ENCODE results near the gene ARHGAP10.
A peak's percentile ranks its signal among the peaks of the same experiment; 100 is the strongest.

ARHGAP10 gene

GRCh38 chr4:147770831-147771230 lies 38.9 kb downstream of the ARHGAP10 start:
- DNase-seq (ENCODE audit: low read depth) = no peak

DNA sequence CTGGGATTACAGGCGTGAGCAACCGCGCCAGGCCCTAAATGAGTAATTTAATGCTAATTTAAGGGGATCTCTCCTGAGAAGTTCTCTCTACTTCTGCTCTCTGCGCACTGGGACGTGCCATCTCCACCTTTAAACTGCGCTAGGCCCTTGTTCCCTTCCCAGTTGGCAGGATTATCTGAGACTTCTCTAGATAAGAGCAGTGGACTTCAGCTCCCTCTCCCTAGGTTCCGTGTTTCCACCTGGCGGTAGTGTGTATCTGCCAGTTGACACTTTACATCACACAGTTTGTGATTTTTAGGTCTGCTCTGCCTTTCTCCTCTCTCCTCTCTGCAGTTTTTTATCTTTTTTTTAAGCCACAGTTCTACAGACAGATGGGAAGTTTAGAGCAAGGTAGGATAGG lies 40.2 kb downstream of the ARHGAP10 start:
- DNase-seq (ENCODE audit: low read depth) = no peak

DNA sequence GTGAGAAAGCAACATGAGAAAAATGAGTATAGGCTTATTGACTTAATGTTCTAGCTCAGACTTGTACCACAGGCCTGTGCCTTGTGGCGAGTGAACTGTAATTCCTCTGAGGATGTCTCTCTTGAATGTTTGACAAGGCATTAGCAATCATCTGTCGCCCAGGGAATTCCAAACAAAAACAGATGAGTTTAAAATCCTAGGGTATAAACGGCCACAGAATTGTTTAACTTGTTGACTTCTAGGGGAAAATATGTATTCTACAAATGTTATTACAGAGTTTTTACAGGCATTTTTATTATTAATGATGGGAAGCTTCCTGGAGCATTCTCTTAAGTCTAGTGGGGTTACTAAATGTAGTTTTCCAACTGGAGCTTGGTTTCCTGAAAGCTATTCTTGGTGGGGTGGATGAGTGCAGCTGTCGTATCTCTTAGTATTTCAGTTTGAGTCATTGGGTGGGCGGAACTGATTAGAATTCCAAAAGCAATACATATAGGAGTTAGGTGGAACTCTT lies 40.6 kb downstream of the ARHGAP10 start:
- DNase-seq (ENCODE audit: low read depth) = peak; percentile 81

- no peak for DNase-seq (ENCODE audit: low read depth)
Observed at GRCh38 chr4:147773261-147774184, 41.6 kb downstream of the ARHGAP10 start.

GRCh38 chr4:147776716-147777115 lies 44.8 kb downstream of the ARHGAP10 start:
- DNase-seq (ENCODE audit: low read depth) = no peak

GRCh38 chr4:147777456-147778091 lies 45.7 kb downstream of the ARHGAP10 start:
- no peak for DNase-seq (ENCODE audit: low read depth)

DNA sequence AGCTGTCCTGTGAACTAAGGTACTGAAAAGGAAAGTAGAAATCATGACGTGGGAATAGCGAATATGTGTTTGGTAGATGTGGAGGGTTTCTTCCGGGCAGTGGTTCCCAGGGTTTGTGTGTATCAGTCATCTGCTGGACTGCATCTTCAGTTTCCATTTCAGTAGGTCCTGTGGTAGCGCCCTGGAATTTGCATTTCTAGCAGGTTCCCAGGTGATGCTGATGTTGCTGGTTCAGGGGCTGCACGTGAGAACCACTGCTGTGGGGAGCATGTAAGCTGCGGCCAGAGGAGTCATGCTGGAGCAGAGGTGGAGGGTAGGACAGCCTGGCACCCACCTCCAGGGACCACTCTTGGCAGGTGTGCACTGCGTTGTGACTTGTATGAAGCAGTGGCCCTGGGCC lies 47.1 kb downstream of the ARHGAP10 start:
- DNase-seq (ENCODE audit: low read depth) = no peak

GRCh38 chr4:147779451-147779850 lies 47.6 kb downstream of the ARHGAP10 start:
- DNase-seq (ENCODE audit: low read depth) = no peak

GRCh38 chr4:147780137-147780777 lies 48.4 kb downstream of the ARHGAP10 start:
- DNase-seq (ENCODE audit: low read depth) = no peak

DNA sequence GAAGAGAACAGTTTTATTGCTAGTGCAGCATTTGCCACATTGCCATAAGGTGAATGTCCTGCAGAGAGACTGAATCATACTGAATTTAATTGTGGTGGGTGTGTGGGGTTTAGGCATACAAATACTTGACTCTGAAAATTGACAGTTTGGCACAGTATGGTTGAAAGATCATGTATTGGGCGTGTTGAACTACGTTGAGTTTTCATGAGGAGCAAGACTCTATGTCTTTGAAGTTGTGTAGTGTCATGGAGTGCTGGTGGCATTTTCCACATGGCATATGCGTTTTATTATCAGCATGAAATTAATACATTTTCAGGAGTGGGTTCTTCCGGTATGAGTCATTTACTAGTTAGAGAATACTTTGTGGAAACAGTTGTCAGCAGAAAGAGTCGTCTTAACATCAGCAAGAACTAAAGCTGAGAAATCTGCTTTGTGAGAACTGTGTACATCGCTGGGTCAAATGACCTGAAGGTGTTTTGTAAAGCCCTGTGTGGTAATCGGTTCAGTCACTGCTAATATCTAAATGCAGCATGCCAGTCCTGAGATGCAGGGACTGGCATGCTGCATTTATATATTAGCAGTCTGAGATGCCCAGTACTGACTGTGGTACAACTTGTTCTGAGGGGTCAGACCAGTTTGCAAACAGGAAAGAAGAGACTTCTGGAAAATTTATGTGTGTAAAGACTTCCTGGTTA lies 50.3 kb downstream of the ARHGAP10 start:
- DNase-seq (ENCODE audit: low read depth) = no peak

DNA sequence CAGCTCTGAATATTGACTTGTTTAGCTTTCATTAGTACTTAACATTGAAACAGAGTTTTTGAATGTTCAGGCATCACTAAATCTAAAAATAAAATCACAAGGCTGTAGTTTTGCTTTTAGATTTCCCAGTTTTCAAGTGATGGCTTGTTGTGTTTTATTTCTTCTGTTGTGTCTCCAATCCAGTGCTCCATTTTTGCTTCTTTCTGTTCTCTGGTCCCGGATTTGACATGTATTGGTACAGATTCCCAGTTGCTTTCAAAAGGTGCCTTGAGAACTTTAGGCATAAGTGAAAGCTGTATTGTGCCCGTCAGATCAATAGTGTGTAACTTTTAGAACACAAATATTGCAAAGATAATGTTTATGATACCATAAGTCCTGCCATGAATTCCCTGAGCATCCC lies 53.2 kb downstream of the ARHGAP10 start:
- DNase-seq (ENCODE audit: low read depth) = no peak

- no peak for DNase-seq (ENCODE audit: low read depth)
Observed at GRCh38 chr4:147786031-147786430, 54.1 kb downstream of the ARHGAP10 start.

DNA sequence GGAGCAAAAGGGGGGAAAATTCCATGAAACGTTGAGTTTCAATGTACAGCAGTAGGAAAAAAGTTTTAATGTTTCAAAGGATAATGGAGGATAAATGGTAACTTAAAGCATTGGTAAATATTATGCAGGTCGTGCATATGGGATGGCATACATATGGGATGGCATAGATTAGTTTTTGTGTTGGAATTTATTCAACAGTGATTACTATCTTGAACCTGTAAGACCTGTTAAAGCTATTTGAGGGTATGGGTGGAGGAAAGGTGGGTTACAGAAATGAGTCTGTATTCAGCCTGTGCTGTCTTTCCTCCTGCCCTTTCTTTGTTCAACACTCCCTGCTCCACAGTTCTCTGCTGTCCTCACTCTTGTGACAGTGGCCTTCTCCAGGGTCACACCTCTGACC lies 54.6 kb downstream of the ARHGAP10 start:
- DNase-seq (ENCODE audit: low read depth) = no peak

GRCh38 chr4:147787204-147787603 lies 55.3 kb downstream of the ARHGAP10 start:
- peak; percentile 54 for DNase-seq (ENCODE audit: low read depth)

DNA sequence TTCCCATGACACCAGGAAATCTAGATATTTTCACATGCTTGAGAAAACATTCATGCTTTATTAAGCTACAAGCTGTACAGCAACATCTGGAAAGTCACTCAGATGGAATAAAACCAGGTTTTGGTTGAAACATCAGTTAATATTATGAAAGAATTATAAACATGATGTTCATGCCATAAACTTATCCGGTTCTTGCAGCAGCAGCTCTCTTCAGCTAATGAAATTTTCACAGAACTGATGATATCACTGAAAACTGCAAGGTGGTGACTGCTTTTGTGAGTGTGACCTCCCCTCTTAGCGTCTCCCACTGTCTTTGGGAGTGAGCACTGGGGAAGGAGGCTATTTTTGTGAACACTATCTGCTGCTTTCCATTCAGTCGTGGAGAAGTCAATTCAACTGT lies 56.9 kb downstream of the ARHGAP10 start:
- no peak for DNase-seq (ENCODE audit: low read depth)

DNA sequence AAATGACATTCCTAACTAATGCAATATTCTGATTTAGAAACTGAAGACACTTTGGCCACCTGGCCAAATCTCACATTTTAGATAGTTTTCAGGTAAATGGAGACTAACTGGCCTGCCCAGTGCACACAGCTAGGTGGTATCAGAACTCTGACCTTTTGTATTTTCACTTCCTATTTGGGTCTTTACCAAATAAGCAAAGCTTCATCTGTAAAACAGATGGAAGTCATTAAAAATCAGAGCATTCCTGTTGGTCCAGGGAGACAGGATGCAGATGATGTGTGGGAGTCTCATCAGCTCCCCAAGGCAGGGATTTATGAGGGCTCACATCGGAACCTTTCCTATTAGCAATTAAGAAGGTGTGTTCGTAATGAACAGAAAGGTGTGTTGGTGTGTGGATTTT lies 57.7 kb downstream of the ARHGAP10 start:
- no peak for DNase-seq (ENCODE audit: low read depth)

- no peak for DNase-seq (ENCODE audit: low read depth)
Observed at GRCh38 chr4:147790412-147790811, 58.5 kb downstream of the ARHGAP10 start.

- DNase-seq (ENCODE audit: low read depth) = no peak
Observed at GRCh38 chr4:147791341-147791740, 59.5 kb downstream of the ARHGAP10 start.

DNA sequence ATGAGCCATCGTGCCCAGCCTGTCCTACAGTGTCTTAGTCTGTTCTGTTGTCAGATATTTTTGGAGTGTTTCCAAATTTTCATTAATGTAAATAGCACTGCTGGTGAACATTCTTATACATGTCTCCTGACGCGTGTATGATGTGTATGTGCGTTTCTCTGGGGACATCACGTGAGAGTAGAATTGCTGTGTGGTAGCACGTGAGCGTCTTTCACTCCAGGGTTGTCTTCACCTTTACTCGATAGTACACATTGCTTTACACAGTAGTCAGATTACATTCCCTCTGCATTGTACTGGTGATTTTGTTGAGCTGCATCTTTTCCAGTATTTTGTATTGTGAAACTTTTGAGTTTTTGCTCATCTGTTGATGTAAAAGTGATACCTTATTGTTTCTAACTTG lies 60.0 kb downstream of the ARHGAP10 start:
- no peak for DNase-seq (ENCODE audit: low read depth)

GRCh38 chr4:147793569-147794313 lies 61.9 kb downstream of the ARHGAP10 start:
- no peak for DNase-seq (ENCODE audit: low read depth)

GRCh38 chr4:147794314-147794680 lies 62.4 kb downstream of the ARHGAP10 start:
- no peak for DNase-seq (ENCODE audit: low read depth)

Measured in non-pigmented ciliary epithelial cell (primary cell).